Smooth muscle cell (in vitro differentiated cells): ENCODE data around the gene HNRNPUL2. TPM values are rescaled to one million over a fixed set of nuclear protein-coding genes. Genes with fewer than 3 reads are reported as not detected.
A peak's percentile ranks its signal among the peaks of the same experiment; 100 is the strongest.

Experiments used
- DNase-seq: peaks from one replicate; lab custom pipeline; 2025; ENCODE audit not compliant: unreplicated experiment; lab: John Stamatoyannopoulos, UW
- H2AFZ ChIP-seq: fragments of 200-600 bp; sonication (generic); 2 replicates; pipeline ENCODE4 v1.6.0; 2016; ENCODE audit warnings: antibody characterized with exemption, low read depth, mild to moderate bottlenecking
- H3F3A ChIP-seq: fragments of 200-600 bp; sonication (generic); 2 replicates; pipeline ENCODE4 v1.6.0; 2017; ENCODE audit warnings: antibody characterized with exemption, low read depth
- H3K27ac ChIP-seq: fragments of 200-600 bp; sonication (generic); 2 replicates; pipeline ENCODE4 v1.5.1; 2016; ENCODE audit warnings: low read depth, mild to moderate bottlenecking
- H3K27me3 ChIP-seq: fragments of 200-600 bp; sonication (generic); 2 replicates; pipeline ENCODE4 v1.6.1; 2016; ENCODE audit warnings: low read depth, mild to moderate bottlenecking
- H3K36me3 ChIP-seq: fragments of 200-600 bp; sonication (generic); 2 replicates; pipeline ENCODE4 v1.5.1; 2016; ENCODE audit warnings: low read depth
- H3K4me1 ChIP-seq: fragments of 200-600 bp; sonication (generic); 2 replicates; pipeline ENCODE4 v1.5.1; 2016; ENCODE audit warnings: low read depth
- H3K4me2 ChIP-seq: fragments of 200-600 bp; sonication (generic); 2 replicates; pipeline ENCODE4 v1.6.0; 2016; ENCODE audit warnings: mild to moderate bottlenecking
- H3K4me3 ChIP-seq: fragments of 200-600 bp; sonication (generic); 2 replicates; pipeline ENCODE4 v1.5.1; 2016; ENCODE audit warnings: mild to moderate bottlenecking
- H3K79me2 ChIP-seq: fragments of 200-600 bp; sonication (generic); 2 replicates; pipeline ENCODE4 v1.6.0; 2016; ENCODE audit warnings: low read depth, mild to moderate bottlenecking
- H3K9ac ChIP-seq: fragments of 200-600 bp; sonication (generic); 2 replicates; pipeline ENCODE4 v1.6.0; 2016; ENCODE audit warnings: low read depth
- H3K9me3 ChIP-seq: fragments of 200-600 bp; sonication (generic); replicated peaks from 2 replicates; pipeline ENCODE4 v1.5.1; 2016; ENCODE audit warnings: low read depth
- H4K20me1 ChIP-seq: fragments of 200-600 bp; sonication (generic); 2 replicates; pipeline ENCODE4 v1.6.0; 2016; ENCODE audit warnings: low read depth
- CTCF ChIP-seq: fragments of 200-600 bp; sonication (generic); IDR thresholded peaks from 2 replicates; pipeline ENCODE4 v1.5.1; 2017; ENCODE audit warnings: borderline replicate concordance, mild to moderate bottlenecking, antibody characterized with exemption; ENCODE audit not compliant: insufficient read depth, poor library complexity, severe bottlenecking
- WGBS: methylation state at CpG from one replicate; pipeline ENCODE4 v1.1.7; 2016; ENCODE audit warnings: low lambda C conversion rate; 5-methylcytosine and 5-hydroxymethylcytosine counted together
- polyA plus RNA-seq: library from polyadenylated mRNA; unstranded; fragments of >200 nt; fragmentation: Nextera tagmentation; extraction: Ambion mirVana; gene quantifications from 2 replicates; pipeline ENCODE4 v1.2.1, GENCODE V29; 2016
- total RNA-seq: library from RNA; depleted of rRNA; stranded (reverse); fragments of >200 nt; gene quantifications from 2 replicates; pipeline ENCODE4 v1.2.3, GENCODE V29; 2014

The HNRNPUL2 gene
- total and polyA plus RNA-seq, 2 experiments from 2014 or later, result 3.6 to 19.4 TPM

- Histone ChIP-seq H3K36me3 (no peaks in the 10 kb centered on the region), H3K4me2 (no peak overlapping the region), H3K9me3 (no peaks in the 10 kb centered on the region), H3K27ac (no peak overlapping the region), H3K9ac (no peak overlapping the region), H3K4me3 (no peak overlapping the region), H3F3A (no peaks in the 10 kb centered on the region), H2AFZ (no peak overlapping the region), H3K27me3 (no peaks in the 10 kb centered on the region), H3K4me1 (no peaks in the 10 kb centered on the region), H4K20me1 (no peaks in the 10 kb centered on the region), H3K79me2 (no peaks in the 10 kb centered on the region)
- TF ChIP-seq CTCF, result no peak
- WGBS, result 88% methylated on average over 73 of the region's 74 CpGs
- DNase-seq, result no peak
Measured at GRCh38 chr11:62687508-62688396, 39.5 kb downstream of the HNRNPUL2 start.

GRCh38 chr11:62682518-62682917 is 44.7 kb downstream of the HNRNPUL2 start:
- H3K9ac ChIP-seq, result no peak overlapping the region
- no peak overlapping the region for H3K4me2 ChIP-seq
- H3K9me3 ChIP-seq, result no peaks in the 10 kb centered on the region
- H3K4me1 ChIP-seq, result peaks cover 7% of the 10 kb centered on the region
- 94% methylated on average over 7 of the region's 7 CpGs for WGBS
- no peak for TF ChIP-seq CTCF
- no peaks in the 10 kb centered on the region for H3K36me3 ChIP-seq
- H4K20me1 ChIP-seq, result no peaks in the 10 kb centered on the region
- H3K27me3 ChIP-seq, result no peaks in the 10 kb centered on the region
- H3K27ac ChIP-seq, result no peak overlapping the region
- H3K79me2 ChIP-seq, result peaks cover 13% of the 10 kb centered on the region
- H3F3A ChIP-seq, result peaks cover 15% of the 10 kb centered on the region
- no peak overlapping the region for H3K4me3 ChIP-seq
- no peak for DNase-seq
- H2AFZ ChIP-seq, result no peak overlapping the region

GRCh38 chr11:62680825-62681240 is 46.4 kb downstream of the HNRNPUL2 start:
- WGBS, result 60% methylated on average over 4 of the region's 4 CpGs
- H3K27ac ChIP-seq, result peak overlapping the region; percentile 20

More at GRCh38 chr11:62680825-62681240, 46.4 kb downstream of the HNRNPUL2 start:
- Histone ChIP-seq H3K36me3 (no peaks in the 10 kb centered on the region), H3K4me1 (peaks cover 7% of the 10 kb centered on the region), H3K4me3 (no peak overlapping the region), H2AFZ (peak overlapping the region; percentile 20), H3K4me2 (no peak overlapping the region), H3K9ac (no peak overlapping the region), H3K79me2 (peaks cover 21% of the 10 kb centered on the region), H3F3A (peaks cover 27% of the 10 kb centered on the region), H3K27me3 (no peaks in the 10 kb centered on the region), H4K20me1 (no peaks in the 10 kb centered on the region), H3K9me3 (no peaks in the 10 kb centered on the region)
- TF ChIP-seq CTCF, result peak; percentile 27
- DNase-seq, result no peak
